Nephron (organoid): ENCODE measurements around the gene TMEM62.

Experiments used
- H3K27ac Mint-ChIP-seq, 3 experiments: 2 replicates each; pipeline ENCODE4 v1.8.0; 2020; ENCODE audit warnings: mixed read lengths in 3 of 3, mild to moderate bottlenecking in 2 of 3, moderate library complexity in 1 of 3
- H3K27me3 Mint-ChIP-seq: 2 replicates; pipeline ENCODE4 v1.8.0; 2021; ENCODE audit warnings: low read depth, mild to moderate bottlenecking, moderate library complexity, mixed read lengths
- H3K36me3 Mint-ChIP-seq: 2 replicates; pipeline ENCODE4 v1.8.0; 2020; ENCODE audit warnings: low read depth, mixed read lengths
- H3K4me1 Mint-ChIP-seq: 2 replicates; pipeline ENCODE4 v1.8.0; 2020; ENCODE audit warnings: mixed read lengths
- H3K4me3 Mint-ChIP-seq, 3 experiments: 2 replicates each; pipeline ENCODE4 v1.8.0; 2020; ENCODE audit warnings: mild to moderate bottlenecking in 3 of 3, mixed read lengths in 3 of 3, moderate library complexity in 2 of 3
- H3K9me3 Mint-ChIP-seq: 2 replicates; pipeline ENCODE4 v1.8.0; 2020; ENCODE audit warnings: mixed read lengths
- CTCF ChIP-seq, 3 experiments: fragments of 200-600 bp; sonication (generic); IDR thresholded peaks; one replicate each; pipeline ENCODE4 v1.5.0; 2021; ENCODE audit warnings: antibody characterized with exemption in 3 of 3; ENCODE audit not compliant: unreplicated experiment in 3 of 3

TMEM62 gene

DNA sequence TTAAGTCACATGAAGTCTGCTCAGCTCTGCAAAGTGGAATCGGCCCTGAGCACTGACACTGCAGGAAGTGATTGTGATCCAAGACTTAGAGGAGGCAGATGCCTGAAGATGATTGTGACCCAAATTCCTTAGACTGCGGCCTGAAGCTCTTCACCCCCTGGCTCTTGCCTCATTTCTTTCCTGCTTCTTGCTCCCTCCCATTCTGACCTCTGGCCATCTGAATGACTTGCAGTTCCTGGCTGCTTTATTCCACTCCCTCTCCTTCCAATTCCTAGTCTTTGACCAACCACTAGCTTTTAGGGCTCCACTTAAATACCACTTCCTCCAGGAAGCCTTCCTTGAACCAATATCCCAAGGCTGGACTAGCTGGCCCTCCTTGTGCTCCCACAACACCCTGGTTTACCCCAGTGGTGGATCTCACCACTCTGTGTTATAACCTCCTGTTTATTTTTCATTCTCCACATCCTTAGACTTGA lies 97.3 kb downstream of the TMEM62 start:
- no peaks in the 10 kb centered on the region for H3K36me3 Mint-ChIP-seq
- H3K9me3 Mint-ChIP-seq: no peaks in the 10 kb centered on the region
- H3K4me1 Mint-ChIP-seq: no peaks in the 10 kb centered on the region
- peaks cover 20% of the 10 kb centered on the region for H3K27me3 Mint-ChIP-seq
- no peak overlapping the region for H3K27ac Mint-ChIP-seq
- H3K4me3 Mint-ChIP-seq: no peak overlapping the region
- TF ChIP-seq CTCF (IDR thresholded peaks at IDR 0.05; ENCODE audit: unreplicated experiment in 3 of 3): no peak

DNA sequence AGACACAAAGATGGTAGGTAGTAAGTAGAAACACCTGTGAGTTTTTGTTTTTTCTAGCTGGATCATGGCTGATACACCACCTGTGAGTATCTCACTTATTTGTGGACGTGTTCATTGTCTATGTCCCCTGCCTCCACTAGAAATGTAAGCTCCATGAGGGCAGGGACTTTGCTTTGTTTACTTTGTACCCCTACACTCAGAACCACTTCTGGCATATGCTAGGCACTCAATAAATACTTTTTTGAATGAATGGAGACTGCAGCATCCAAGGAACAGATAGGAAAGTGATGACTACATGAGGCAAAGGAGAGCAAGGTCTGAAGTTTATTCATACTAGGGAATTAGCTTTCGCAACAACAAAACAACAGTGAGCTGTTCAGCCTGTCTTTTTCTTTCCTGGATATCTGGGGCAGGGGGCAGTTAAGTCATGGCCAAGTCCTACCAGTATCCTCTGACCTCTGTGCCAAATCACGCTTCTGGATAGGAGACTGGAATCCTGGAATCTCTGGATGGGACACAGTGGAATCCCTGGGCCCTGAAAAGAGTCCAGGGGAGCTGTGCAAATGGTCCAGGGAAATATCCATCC lies 99.0 kb downstream of the TMEM62 start:
- Mint-ChIP-seq H3K27me3 (peaks cover 18% of the 10 kb centered on the region), H3K4me1 (no peaks in the 10 kb centered on the region), H3K36me3 (no peaks in the 10 kb centered on the region), H3K9me3 (no peaks in the 10 kb centered on the region), H3K27ac (no peak overlapping the region), H3K4me3 (no peak overlapping the region)
- no peak for TF ChIP-seq CTCF (IDR thresholded peaks at IDR 0.05; ENCODE audit: unreplicated experiment in 3 of 3)
